Ovary (tissue), 3 donors: ENCODE data around the gene AUTS2.

Experiments used
- CTCF ChIP-seq, 3 donors: fragments of 450-650 bp in 2 of 3; fragments of 200-600 bp in 1 of 3; IDR thresholded peaks; one replicate each; pipeline versions ENCODE4 v1.5.1 to v1.8.0; 2016 to 2022; ENCODE audit warnings: antibody characterized with exemption in 3 of 3, mild to moderate bottlenecking in 1 of 3
- POLR2A ChIP-seq: fragments of 450-650 bp; IDR thresholded peaks from one replicate; pipeline ENCODE4 v1.6.1; 2017; ENCODE audit warnings: antibody characterized with exemption, mild to moderate bottlenecking, moderate library complexity
- donor health status: DM: no; HTN: no; CAD: no.

- no peak for TF ChIP-seq POLR2A
- no peak for TF ChIP-seq CTCF (IDR thresholded peaks at IDR 0.05)
Measured at GRCh38 chr7:69768986-69769595, 170.8 kb downstream of the AUTS2 start.
